Measurements from ENCODE around the gene RUNDC3A.

DNA sequence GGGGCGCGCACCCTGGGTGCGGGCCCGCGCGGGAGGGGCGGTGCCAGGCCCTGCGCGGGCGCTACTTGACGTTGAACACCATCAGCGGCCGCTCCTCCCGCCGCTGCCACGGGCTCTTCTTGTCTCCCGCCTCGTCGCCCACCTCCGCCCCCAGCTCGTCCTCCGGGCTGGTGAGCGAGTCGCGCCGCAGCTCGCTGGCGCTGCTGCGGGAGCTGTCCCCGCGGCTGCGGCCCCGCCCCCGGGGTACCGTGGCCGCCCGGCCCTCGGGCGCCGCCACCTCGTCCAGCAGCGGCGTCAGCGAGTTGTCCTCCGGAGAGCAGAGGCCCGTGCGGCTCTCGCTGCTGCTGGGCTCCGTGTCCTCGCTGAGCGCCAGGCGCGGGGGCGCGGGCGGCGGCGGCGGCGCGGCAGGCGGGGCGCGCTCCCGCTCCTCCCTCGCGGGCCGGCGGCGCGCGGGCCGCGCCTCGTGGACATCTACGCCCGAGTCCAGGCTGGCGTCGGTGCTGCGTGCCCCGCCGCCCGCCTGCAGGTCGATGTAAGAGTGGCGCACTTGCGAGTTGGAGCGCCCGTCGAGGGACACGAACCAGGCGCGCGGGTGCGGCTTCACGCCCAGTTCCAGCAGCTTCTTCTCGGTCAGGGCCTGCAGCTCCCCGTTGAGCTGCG, 45.4 kb downstream of the RUNDC3A start:
- TF ChIP-seq POLR2AphosphoS5 (IDR thresholded peaks at IDR 0.05) = no peak
- TF ChIP-seq, protein P1, sequence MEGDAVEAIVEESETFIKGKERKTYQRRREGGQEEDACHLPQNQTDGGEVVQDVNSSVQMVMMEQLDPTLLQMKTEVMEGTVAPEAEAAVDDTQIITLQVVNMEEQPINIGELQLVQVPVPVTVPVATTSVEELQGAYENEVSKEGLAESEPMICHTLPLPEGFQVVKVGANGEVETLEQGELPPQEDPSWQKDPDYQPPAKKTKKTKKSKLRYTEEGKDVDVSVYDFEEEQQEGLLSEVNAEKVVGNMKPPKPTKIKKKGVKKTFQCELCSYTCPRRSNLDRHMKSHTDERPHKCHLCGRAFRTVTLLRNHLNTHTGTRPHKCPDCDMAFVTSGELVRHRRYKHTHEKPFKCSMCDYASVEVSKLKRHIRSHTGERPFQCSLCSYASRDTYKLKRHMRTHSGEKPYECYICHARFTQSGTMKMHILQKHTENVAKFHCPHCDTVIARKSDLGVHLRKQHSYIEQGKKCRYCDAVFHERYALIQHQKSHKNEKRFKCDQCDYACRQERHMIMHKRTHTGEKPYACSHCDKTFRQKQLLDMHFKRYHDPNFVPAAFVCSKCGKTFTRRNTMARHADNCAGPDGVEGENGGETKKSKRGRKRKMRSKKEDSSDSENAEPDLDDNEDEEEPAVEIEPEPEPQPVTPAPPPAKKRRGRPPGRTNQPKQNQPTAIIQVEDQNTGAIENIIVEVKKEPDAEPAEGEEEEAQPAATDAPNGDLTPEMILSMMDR (IDR thresholded peaks at IDR 0.05) = no peak
- no peak for TF ChIP-seq POLR2A (IDR thresholded peaks at IDR 0.05; ENCODE audit: low read depth)
- TF ChIP-seq EP300 (IDR thresholded peaks at IDR 0.05) = no peak
